CD4-positive, alpha-beta T cell treated with Interleukin-2 at 100 ng/mL for 4 hours (primary cell): Measurements from ENCODE around the gene WDPCP.
"Not testable (repeated sequence)": the region's sequence is repeated elsewhere in the genome, so short reads cannot be mapped to it uniquely, and the experiment has no call there.

ENCODE experiments used
- DNase-seq: peaks from one replicate; pipeline ENCODE4 v3.0.0-alpha.2; 2020; ENCODE audit warnings: low spot score

WDPCP gene

GRCh38 chr2:63099032-63099431 lies 489.2 kb downstream of the WDPCP start:
- DNase-seq, result no peak

- DNase-seq, result no peak
These were observed 491.8 kb downstream of the WDPCP start for GRCh38 chr2:63096491-63096890.

GRCh38 chr2:63093502-63093901 lies 494.8 kb downstream of the WDPCP start:
- no peak for DNase-seq

- DNase-seq, result no peak
These were observed 495.4 kb downstream of the WDPCP start for GRCh38 chr2:63092857-63093256.

DNA sequence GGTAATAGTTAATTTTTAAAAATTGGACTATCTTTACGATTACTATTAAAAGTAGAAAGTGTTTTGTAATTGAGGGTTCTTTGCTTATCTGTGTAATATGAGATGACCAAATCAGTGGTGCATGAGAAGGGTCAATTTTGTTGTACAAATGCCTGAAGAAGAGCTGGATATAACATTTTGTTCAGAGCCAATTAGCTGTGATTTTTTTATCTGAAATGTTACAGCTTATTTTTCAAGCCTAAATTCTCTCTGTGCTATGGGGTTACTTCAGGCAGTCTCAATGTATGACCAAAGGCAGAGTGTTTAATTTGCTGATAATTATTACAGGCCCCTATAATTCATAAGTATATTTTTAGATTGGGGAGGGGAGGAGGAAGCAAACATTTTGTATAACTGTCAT lies 495.9 kb downstream of the WDPCP start:
- no peak for DNase-seq

DNA sequence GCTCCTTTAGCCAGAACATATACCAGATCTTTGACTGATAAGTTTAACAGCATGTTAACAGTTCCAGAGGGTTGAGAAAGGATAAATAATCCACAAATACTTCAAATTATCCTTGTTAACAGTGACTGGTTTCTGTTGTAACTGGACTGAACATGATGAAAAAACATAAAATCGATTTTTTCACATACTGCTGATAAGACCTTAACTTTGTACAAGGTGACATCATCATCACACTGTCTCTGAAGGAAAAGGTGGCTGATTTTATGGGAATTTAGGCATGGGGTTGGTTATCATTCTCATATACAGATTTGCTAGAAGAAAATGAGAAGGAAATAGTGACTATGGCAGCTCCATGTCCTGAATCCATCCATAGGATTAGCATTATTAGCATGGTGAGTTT lies 501.6 kb downstream of the WDPCP start:
- no peak for DNase-seq

DNA sequence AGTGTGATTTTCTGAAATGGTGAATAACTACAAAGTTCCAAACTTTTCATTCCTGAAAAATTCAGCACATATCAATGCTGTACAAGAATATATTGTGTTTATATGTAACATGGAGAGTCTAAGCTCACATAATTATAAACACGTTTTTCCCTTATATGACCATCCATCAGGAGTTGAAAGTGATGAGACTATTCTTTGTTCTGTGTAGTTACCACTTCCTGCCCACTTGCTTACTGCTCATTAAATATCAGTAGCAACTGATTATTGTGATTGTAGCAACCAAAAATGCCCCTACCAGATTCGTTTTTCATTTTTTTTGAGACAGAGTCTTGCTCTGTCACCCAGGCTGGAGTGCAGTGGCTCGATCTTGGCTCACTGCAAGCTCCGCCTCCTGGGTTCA lies 506.9 kb downstream of the WDPCP start:
- no peak for DNase-seq

- no peak for DNase-seq
These were observed 509.2 kb downstream of the WDPCP start for GRCh38 chr2:63078852-63079606.

- DNase-seq, result not testable (repeated sequence)
These were observed 513.9 kb downstream of the WDPCP start for GRCh38 chr2:63074399-63074798.

GRCh38 chr2:63073994-63074393 lies 514.3 kb downstream of the WDPCP start:
- no peak for DNase-seq

DNA sequence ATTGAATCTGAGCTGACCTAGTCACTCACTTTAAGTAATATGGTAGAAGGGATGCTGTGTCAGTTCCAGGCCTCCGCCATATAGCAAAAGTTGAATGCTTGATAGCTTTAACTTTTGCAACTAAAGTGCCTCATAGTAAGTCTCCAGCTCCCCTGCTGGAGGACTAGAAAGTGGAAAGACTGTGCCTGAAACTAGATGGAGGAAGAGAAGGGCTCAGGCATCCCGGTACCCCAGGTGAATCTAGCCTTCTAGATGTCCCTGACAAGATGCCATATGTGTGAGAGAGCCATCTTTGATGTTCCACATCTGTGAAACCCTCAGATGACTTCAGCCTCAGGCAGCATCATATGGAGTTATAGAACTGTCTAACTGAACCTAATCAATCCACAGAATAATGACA lies 516.6 kb downstream of the WDPCP start:
- no peak for DNase-seq
